ENCODE results near the gene GAL3ST2. TPM values are rescaled to one million over a fixed set of nuclear protein-coding genes. Genes with fewer than 3 reads are reported as not detected.
"Not testable (repeated sequence)": the region's sequence is repeated elsewhere in the genome, so short reads cannot be mapped to it uniquely, and the experiment has no call there.

The GAL3ST2 gene
- total and polyA plus RNA-seq, 2 of the 8 experiments (the other 6 are each of a cell fraction or from before 2014, with no cell fraction given) = not detected

DNA sequence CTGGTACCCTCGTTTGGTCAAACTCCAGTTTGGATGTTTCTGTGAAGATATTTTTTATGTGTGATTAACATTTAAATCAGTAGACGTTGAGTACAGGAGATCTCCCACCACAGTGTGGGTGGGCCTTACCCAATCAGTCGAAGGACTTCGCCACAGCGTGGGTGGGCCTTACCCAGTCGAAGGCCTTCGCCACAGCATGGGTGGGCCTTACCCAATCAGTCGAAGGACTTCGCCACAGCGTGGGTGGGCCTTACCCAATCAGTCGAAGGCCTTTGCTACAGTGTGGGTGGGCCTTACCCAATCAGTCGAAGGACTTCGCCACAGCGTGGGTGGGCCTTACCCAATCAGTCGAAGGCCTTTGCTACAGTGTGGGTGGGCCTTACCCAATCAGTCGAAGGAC lies 16.7 kb upstream of the GAL3ST2 start:
- H2AK5ac ChIP-seq (ENCODE audit: low read depth, low read length); H3K4me2 ChIP-seq (ENCODE audit: insufficient read depth in 1 of 2, low read depth in 2 of 2, low read length in 2 of 2); H3K79me1 ChIP-seq (ENCODE audit: low read depth, low read length); FAIRE-seq; H3K23me2 ChIP-seq (ENCODE audit: low read depth, low read length); H3K56ac ChIP-seq (replicated peaks; ENCODE audit: insufficient read length, low read depth, low read length); H3K4ac ChIP-seq (replicated peaks; ENCODE audit: insufficient read length, low read depth, low read length); H2AFZ ChIP-seq (ENCODE audit: low read length); H3K36me3 ChIP-seq (ENCODE audit: control insufficient read depth in 2 of 4, insufficient read depth in 4 of 4, low read length in 3 of 4); H4K20me1 ChIP-seq (replicated peaks in 1 of 2; ENCODE audit: control insufficient read depth in 1 of 2, insufficient read depth in 2 of 2, low read length in 2 of 2); H2BK20ac ChIP-seq (ENCODE audit: low read length); H3K4me3 ChIP-seq (ENCODE audit: extremely low read depth in 1 of 4, insufficient read depth in 2 of 4, low read depth in 3 of 4, low read length in 4 of 4); H2BK120ac ChIP-seq (replicated peaks; ENCODE audit: low read depth, low read length); H4K91ac ChIP-seq (replicated peaks; ENCODE audit: insufficient read length, low read length); H3K79me2 ChIP-seq (ENCODE audit: control insufficient read depth in 1 of 2, insufficient read depth in 2 of 2, low read length in 2 of 2); H3K14ac ChIP-seq (ENCODE audit: insufficient read length); H4K5ac ChIP-seq (ENCODE audit: insufficient read length, low read depth, low read length); H2BK12ac ChIP-seq (ENCODE audit: low read depth, low read length); DNase-seq (ENCODE audit: low read depth in 1 of 2, low spot score in 2 of 2); H3K4me1 ChIP-seq (replicated peaks in 1 of 4; ENCODE audit: control insufficient read depth in 3 of 4, insufficient read depth in 4 of 4, low read length in 3 of 4); H3K27ac ChIP-seq (ENCODE audit: low read depth, low read length); H3K18ac ChIP-seq (ENCODE audit: extremely low read depth, low read length); H4K8ac ChIP-seq (ENCODE audit: extremely low read depth, insufficient read depth, low read length); H3K9ac ChIP-seq (replicated peaks in 1 of 4; ENCODE audit: extremely low read depth in 1 of 4, low read depth in 3 of 4, low read length in 3 of 4); CTCF ChIA-PET (ENCODE audit: partially characterized antibody); H2BK5ac ChIP-seq (ENCODE audit: low read depth, low read length); POLR2A ChIA-PET (ENCODE audit: partially characterized antibody); H3K23ac ChIP-seq (ENCODE audit: insufficient read length); H3K27me3 ChIP-seq (replicated peaks in 1 of 4; ENCODE audit: control insufficient read depth in 3 of 4, extremely low read depth in 1 of 4, insufficient read depth in 3 of 4, low read length in 3 of 4); H2BK15ac ChIP-seq (ENCODE audit: low read length); H3K9me3 ChIP-seq (ENCODE audit: insufficient read depth in 2 of 2, low read depth in 1 of 2, low read length in 1 of 2): not testable (repeated sequence)
- WGBS, 2 experiments (ENCODE audit: extremely low coverage in 1 of 2, insufficient coverage in 1 of 2, insufficient read length in 1 of 2, insufficient replicate concordance in 2 of 2, low coverage in 1 of 2, low lambda C conversion rate in 2 of 2, missing lambda C conversion rate in 1 of 2) = 87% methylated on average over 7 of the region's 16 CpGs; no CpG with 5 or more reads in 1 of the 2 experiments

Data from H1 (cell line).